ENCODE measurements around the gene FCRL5. TPM values are rescaled to one million over a fixed set of nuclear protein-coding genes. Genes with fewer than 3 reads are reported as not detected.

Gene FCRL5
- total RNA-seq, 1 donor from 2014 or later = not detected

DNA sequence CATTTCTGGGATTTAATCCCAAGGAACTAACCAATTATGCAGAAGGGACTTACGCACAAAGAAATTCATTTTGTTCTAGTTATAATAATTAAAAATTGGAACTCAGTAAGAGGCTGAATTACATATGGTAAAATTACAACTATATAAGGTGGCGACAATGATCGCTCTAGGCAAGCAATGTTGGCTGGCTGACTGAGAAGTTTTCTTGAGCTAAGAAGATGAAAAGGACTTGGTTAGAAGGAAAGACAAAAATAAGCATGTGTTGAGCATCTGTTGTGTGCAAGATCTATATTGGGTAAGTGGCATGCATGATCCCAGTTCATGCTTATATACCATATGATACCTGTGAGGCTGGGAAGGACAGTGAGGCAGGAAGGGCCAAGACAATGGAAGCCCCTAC is 80.8 kb downstream of the FCRL5 start:
- Mint-ChIP-seq H3K9me3 (no peaks in the 10 kb centered on the region), H3K4me1 (ENCODE audit: unreplicated experiment) (peaks cover 18% of the 10 kb centered on the region), H3K27me3 (no peaks in the 10 kb centered on the region), H3K27ac (no peak overlapping the region), H3K36me3 (no peaks in the 10 kb centered on the region), H3K4me3 (no peak overlapping the region)
- DNase-seq (ENCODE audit: extremely low spot score, unreplicated experiment) = no peak
- no peak for TF ChIP-seq CTCF (conservative IDR thresholded peaks at IDR 0.05)

DNA sequence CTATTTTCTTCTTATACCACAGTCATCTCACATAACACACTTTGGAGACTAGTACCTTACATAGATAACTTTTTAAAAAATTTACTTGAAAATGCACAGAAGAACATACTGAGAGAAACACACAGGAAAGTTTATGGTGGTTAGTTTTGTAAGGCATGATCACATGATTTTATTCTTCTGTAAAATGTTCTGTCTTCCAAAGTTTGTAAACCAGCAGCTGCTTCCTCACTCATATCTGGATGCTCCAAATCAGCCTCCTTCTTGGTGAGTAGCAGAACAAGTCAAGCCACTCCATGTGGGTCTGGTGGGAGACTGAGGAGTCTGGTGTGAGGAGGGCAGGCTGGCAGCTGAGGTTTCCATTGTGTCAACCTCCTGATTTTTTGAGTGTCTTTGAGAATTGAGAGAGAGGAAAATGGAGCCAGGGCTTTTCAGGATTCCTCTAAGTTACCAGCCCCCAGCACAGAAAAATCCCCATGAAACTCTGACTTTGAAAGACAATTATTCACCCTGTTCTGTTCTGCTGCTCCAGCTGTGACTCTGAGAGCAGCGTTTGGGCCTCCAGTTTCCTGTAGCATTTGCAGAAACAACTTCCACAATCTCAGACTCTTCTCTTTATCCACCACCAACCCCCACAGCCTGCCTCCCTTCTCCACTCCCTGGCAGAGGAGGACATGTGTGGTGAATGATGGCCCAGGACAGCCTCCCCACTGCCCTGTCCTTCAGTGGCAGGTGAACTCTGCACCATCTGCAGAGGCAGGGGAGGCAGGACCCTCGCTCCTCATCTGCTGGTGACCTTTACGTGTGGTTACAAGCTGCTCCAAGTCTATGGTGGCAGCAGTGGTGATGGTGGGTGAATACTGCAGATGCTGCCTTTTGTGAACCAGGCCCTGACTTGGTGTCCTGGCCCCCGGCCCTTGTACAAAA is 82.3 kb downstream of the FCRL5 start:
- no peak for DNase-seq (ENCODE audit: extremely low spot score, unreplicated experiment)
- no peak for TF ChIP-seq CTCF (conservative IDR thresholded peaks at IDR 0.05)
- Mint-ChIP-seq H3K27me3 (no peaks in the 10 kb centered on the region), H3K9me3 (no peaks in the 10 kb centered on the region), H3K36me3 (no peaks in the 10 kb centered on the region), H3K4me3 (no peak overlapping the region), H3K4me1 (ENCODE audit: unreplicated experiment) (peaks cover 18% of the 10 kb centered on the region), H3K27ac (no peak overlapping the region)

GRCh38 chr1:157469300-157469699 is 83.0 kb downstream of the FCRL5 start:
- Mint-ChIP-seq H3K27me3 (no peaks in the 10 kb centered on the region), H3K27ac (no peak overlapping the region), H3K36me3 (no peaks in the 10 kb centered on the region), H3K9me3 (no peaks in the 10 kb centered on the region), H3K4me1 (ENCODE audit: unreplicated experiment) (peaks cover 18% of the 10 kb centered on the region), H3K4me3 (no peak overlapping the region)
- TF ChIP-seq CTCF (conservative IDR thresholded peaks at IDR 0.05) = no peak
- no peak for DNase-seq (ENCODE audit: extremely low spot score, unreplicated experiment)

DNA sequence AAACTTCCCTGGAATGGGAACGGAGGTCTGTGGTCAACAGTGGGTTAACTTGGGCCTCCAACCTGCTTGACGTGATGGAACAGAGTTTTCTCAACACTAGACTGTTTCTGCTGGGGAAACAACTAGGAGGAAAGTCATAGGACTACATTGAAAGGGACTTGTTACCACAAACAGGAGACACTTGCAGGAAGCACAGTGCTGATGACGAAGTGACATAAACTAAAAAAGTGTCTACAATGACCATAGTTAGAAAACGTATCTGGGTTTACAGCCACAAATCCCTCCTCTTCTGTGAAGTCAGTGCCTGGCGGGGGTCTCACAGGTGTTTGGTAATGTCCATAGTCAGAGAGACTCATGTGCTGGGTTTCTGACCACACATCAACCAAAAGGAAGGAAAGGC is 86.3 kb downstream of the FCRL5 start:
- H3K4me1 Mint-ChIP-seq (ENCODE audit: unreplicated experiment) = peaks cover 9% of the 10 kb centered on the region
- no peaks in the 10 kb centered on the region for H3K27me3 Mint-ChIP-seq
- no peak overlapping the region for H3K4me3 Mint-ChIP-seq
- no peak for TF ChIP-seq CTCF (conservative IDR thresholded peaks at IDR 0.05)
- H3K9me3 Mint-ChIP-seq = no peaks in the 10 kb centered on the region
- no peak overlapping the region for H3K27ac Mint-ChIP-seq
- DNase-seq (ENCODE audit: extremely low spot score, unreplicated experiment) = no peak
- H3K36me3 Mint-ChIP-seq = no peaks in the 10 kb centered on the region

Other genes with a start within 250 kb of the FCRL5 start
- not detected in 2 replicates for gene FCRL4, start 45.6 kb upstream of the FCRL5 start, total RNA-seq (ENCODE audit: low replicate concordance)
- gene FCRL3, start 148.3 kb upstream of the FCRL5 start, total RNA-seq (ENCODE audit: low replicate concordance) = not detected in 2 replicates
- gene FCRL2, start 224.6 kb upstream of the FCRL5 start, total RNA-seq (ENCODE audit: low replicate concordance) = not detected in 2 replicates